Kasumi-1 (cell line): ENCODE results near the gene ACAD11.

ENCODE experiments used
- DNase-seq, 2 experiments: peaks; one replicate each; lab custom pipeline; 2025; lab: John Stamatoyannopoulos, UW

The ACAD11 gene

GRCh38 chr3:132659365-132660051 is at the start of gene ACAD11:
TSS of gene ACAD11 (minus strand) at chr3:132659809. CDS start at chr3:132659751, 58 bp downstream.
- DNase-seq, result peak; percentile 77 to 80

- no peak for DNase-seq
These were observed 44.1 kb upstream of the ACAD11 start for GRCh38 chr3:132703733-132704132.

GRCh38 chr3:132695422-132695821 is 35.8 kb upstream of the ACAD11 start:
- no peak for DNase-seq

- DNase-seq, result no peak
These were observed 35.4 kb upstream of the ACAD11 start for GRCh38 chr3:132694991-132695390.

GRCh38 chr3:132690040-132690439 is 30.4 kb upstream of the ACAD11 start:
- DNase-seq, result no peak

- no peak for DNase-seq
These were observed 22.6 kb upstream of the ACAD11 start for GRCh38 chr3:132682201-132682600.

- no peak for DNase-seq
These were observed 21.8 kb upstream of the ACAD11 start for GRCh38 chr3:132681421-132681820.

- DNase-seq, result no peak
These were observed 20.3 kb upstream of the ACAD11 start for GRCh38 chr3:132679911-132680310.

- DNase-seq, result no peak
These were observed 15.8 kb upstream of the ACAD11 start for GRCh38 chr3:132675408-132675807.

GRCh38 chr3:132669256-132669777 is 9.7 kb upstream of the ACAD11 start:
- DNase-seq, result no peak

GRCh38 chr3:132665230-132665745 is 5.7 kb upstream of the ACAD11 start:
- DNase-seq, result no peak

GRCh38 chr3:132662212-132662611 is 2.6 kb upstream of the ACAD11 start:
- DNase-seq, result no peak

GRCh38 chr3:132661101-132661500 is 1.5 kb upstream of the ACAD11 start:
- peak; percentile 28 to 37 for DNase-seq

- DNase-seq, result peak in 1 of 2 experiments; percentile 37
These were observed 1.1 kb upstream of the ACAD11 start for GRCh38 chr3:132660811-132661070.

- peak; percentile 71 to 79 for DNase-seq
These were observed 622 bp upstream of the ACAD11 start, which contains the start of gene UBA5 for GRCh38 chr3:132660052-132660810. TSS of gene UBA5 (plus strand) at chr3:132660329. CDS start at chr3:132660538, 209 bp downstream.

- DNase-seq, result peak in 1 of 2 experiments; percentile 78
These were observed 627 bp downstream of the ACAD11 start for GRCh38 chr3:132659000-132659364.

GRCh38 chr3:132657869-132658747 is 1.5 kb downstream of the ACAD11 start:
- DNase-seq, result no peak

GRCh38 chr3:132655471-132655870 is 4.1 kb downstream of the ACAD11 start:
- DNase-seq, result no peak

GRCh38 chr3:132654721-132655120 is 4.9 kb downstream of the ACAD11 start:
- DNase-seq, result no peak

- no peak for DNase-seq
These were observed 5.4 kb downstream of the ACAD11 start for GRCh38 chr3:132654190-132654589.

GRCh38 chr3:132652640-132653270 is 6.9 kb downstream of the ACAD11 start:
- DNase-seq, result no peak

- DNase-seq, result no peak
These were observed 9.5 kb downstream of the ACAD11 start for GRCh38 chr3:132650153-132650552.
